Measurements from ENCODE around the gene IRF6.

IRF6 gene

DNA sequence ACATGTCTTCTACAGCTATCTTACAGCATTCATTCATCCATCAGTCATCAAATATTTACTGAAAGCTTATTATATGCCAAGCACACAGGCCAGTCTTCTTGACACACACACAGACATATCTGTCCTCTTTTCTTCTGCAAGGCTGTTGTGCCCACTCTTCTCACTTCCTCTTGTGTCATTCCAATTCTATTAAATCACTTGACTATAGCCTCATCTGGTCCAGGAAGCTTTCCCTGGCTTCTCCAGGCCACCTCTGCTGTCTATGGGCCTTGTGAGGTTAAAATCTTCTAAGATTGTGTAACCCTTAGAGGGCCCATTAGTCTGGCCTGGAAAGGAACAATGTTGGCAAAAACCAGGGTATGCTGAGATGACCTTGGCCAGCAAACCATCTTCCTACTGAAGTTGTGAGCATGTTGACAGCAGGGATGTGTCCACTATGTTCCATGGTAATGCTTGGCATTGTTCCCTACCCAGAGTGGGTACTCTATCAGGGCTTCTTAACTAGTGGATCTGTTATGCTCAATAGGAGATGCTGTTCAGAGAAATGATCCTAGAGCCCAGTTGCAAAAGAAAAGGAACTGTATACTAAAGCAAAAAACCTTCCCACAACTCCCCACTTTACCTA, 44.8 kb downstream of the IRF6 start:
- DNase-seq (ENCODE audit: low read depth in 2 of 2, low spot score in 1 of 2) = no peak

DNA sequence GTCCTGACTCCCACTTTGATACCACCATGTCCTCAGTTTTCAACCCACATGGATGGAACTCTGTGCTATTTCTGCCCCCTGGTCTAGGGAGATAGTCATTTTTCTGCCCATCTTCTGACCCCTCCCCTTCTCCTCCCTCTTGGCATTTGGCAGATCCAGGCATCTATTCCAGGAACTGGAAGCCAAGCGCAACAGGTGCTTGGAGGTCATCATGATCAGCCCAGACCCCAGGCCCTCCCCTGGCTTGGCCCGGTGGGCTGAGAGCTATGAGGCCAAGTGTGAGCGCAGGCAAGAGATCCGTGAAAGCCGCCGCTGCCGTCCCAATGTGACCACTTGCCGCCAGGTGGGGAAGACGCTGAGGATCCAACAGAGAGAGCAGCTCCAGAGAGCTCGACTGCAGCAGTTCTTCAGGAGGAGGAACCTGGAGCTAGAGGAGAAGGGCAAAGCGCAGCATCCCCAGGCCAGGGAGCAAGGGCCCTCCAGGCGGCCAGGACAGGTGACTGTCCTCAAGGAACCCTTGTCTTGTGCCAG, 46.0 kb downstream of the IRF6 start:
- no peak for DNase-seq (ENCODE audit: low read depth in 2 of 2, low spot score in 1 of 2)

DNA sequence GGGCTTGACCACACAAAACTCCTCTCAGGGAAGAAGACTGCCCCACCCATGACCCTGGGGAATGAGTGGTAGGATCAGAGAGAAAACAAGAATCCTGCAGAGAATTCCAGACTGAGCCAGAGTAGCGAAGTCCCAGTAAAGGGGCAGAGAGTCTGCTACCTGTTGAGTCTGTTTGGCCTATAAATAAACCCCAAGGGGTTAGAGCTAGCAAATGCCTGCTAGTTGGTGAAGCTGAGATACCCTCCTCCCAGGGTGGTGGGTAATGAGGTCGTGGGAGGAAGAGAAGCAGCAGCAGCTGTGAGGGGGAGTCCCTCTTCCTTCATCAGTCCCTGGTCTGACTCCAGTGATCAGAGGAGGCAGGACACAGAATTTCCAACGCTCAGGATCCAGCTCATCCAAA, 47.5 kb downstream of the IRF6 start:
- DNase-seq (ENCODE audit: low read depth in 2 of 2, low spot score in 1 of 2) = no peak

DNA sequence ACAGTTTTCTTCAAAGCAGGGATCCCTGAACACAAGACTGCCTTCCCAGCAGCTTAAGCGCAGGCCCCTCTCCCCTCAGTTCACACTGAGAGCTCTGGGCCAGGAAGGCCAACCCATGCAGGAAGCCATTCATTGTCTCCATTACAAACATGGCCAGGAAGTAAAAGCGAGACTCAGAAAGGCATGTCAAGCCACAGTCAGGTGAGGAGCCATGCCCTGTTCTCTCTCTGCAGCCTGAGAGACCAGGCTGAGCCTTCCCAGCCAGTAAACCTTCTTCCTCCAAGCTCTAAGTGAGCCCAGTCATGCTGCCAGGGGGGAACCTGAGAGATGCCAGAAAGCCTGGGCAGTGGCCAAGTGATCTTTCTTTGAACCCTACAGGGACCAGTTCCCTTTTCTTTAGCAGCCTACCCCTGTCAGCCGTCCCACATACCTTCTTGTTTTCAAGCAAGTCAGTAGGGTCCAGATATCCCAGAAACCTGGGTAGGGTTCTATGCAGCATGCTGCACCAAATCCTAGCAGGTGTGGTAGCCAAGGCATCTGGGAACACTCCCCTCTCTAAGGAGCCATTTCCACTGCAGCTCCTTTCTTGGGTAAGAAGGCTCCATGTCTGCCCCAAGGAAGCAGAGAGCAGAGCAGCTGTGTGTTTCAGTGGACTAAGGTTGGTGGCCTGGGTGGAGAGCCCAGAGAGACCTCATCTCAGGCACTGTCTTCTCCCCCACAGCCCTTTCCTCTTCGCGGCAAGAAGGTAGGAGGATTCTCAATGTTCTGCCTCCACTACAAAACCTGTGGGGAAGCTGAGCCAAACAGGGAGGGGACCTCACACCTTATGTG, 49.1 kb downstream of the IRF6 start:
- DNase-seq (ENCODE audit: low read depth in 2 of 2, low spot score in 1 of 2) = no peak

DNA sequence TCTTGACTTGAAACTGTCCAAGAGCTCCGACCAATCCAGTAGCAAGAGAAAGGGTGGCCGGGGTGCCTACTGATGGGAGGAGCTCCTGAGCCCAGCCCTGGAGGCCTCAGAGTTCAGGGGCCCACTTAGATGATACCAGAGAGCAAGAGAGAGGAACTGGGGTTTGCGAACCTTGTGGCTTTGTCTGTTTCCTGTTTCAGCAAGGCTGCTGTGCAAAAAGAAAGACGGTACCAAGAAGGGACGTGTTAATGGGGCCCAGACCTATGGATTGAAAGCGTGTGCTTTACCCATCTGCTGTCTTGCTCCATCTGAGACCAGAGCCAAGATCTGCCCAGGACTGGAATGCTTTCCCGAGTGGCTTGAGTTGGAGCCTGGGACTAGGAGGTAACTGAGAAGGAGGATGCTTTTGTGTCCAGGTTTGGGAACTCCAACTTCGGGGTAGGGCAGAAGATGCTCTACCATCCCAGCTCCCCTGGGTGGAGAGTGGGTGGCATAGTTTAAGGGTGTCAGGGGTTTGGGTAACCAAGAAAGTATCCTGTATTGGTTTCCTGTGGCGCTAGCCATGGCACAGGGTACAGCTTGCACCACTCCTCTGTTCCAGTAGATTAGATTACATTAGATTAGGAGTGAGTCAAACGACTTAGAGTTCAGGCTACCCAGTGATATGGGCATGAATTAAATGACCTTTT, 49.9 kb downstream of the IRF6 start, which contains the start of gene TRAF3IP3:
TRAF3IP3 (plus strand) TSS at position 128 of the 689 bp plus-strand sequence. CDS start 3,987 bp downstream, outside the sequence.
- peak; percentile 37 to 63 for DNase-seq (ENCODE audit: low read depth in 2 of 2, low spot score in 1 of 2)

DNA sequence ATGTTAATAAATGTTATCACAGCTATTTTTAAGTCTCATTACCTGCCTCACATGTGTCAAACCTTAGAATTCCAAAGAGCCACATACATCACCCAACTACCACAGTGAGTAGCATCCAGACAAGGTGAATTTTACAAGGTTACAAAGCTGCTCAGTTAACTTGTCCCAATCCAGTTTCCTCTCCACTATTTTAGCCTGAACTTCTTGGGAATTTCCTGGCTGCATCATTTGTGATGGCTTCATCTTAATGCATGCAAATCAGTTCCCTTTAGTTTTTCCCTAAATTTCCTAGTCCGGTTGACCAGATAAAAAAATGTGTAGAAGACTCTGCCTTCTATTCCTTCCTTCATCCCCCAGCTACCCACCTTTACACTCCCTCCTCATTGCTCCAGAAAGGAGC, 50.7 kb downstream of the IRF6 start:
- DNase-seq (ENCODE audit: low read depth in 2 of 2, low spot score in 1 of 2) = no peak

DNA sequence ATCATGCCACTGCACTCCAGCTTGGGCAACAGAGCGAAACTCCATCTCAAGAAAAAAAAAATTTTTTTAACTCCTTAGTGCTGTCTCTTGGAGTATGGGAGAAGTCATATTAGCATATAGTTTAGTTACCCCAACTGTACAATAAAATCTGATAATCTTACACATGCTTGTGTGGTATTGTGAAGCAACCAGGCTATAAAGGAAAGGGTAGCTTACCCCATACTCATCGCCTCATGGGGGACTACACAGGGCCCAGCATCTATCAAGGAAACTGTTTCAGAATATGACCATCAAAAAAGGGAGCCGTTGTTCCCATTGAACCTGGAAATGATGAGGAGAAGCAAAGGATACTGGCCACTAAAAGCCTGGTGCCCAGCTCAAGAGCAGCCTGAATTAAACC, 53.1 kb downstream of the IRF6 start:
- DNase-seq (ENCODE audit: low read depth in 2 of 2, low spot score in 1 of 2) = no peak

DNA sequence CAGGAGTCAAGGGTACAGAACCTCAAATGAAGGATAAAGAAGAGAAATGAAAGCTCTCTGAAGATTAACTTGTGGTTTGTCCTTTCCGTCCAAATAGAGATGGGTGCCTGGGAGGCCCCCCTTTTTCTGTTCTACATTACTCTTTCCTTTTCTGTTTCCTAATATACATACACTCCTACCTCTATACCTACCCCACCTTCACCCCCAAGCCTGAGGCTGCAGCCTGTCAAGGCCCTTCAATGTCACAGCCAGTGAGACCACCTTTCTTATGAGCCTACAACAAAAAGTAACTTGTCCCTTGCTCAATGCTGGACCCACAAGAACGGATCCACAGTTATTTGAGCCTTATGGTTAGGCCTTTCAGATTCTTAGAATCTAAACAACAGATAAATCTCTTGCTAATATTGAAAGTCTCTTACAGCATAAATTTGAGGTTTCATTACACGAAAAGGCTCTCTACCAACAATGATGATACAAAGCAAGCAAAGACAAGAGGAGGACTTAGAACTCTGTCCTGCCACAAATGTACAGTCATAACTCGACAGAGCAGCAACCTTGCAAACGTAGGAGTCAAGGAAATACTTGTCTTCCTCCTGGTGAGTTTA, 54.2 kb downstream of the IRF6 start:
- DNase-seq (ENCODE audit: low read depth in 2 of 2, low spot score in 1 of 2) = no peak

DNA sequence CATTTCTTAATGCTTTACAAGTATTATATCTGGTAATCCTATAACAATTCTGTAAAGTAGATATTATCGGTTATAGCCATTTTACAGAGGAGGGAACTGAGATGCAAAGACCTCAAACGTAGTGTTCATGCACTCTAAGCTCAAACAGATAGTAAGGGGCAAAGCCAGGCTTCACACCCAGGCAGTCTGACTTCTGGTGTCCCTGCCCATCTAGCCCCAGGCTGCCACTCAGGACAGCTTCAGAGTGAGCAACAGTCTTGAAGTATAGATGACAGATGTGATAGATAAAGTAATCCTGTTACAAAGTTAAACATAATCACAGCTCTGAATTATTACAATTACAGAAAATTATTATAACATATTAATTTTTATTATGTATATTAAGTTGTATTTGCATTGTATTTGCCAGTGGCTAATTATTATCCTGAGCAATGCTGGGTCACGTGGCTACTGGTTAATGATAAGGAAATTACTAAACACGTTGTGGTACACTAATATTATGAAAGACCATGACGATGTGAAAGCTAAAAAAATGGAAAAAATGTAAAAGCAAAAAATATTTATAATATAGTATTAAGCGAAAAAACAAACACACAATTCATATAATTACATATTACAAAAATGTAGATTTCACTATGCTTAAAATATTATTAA, 56.1 kb downstream of the IRF6 start:
- DNase-seq (ENCODE audit: low read depth in 2 of 2, low spot score in 1 of 2) = no peak

DNA sequence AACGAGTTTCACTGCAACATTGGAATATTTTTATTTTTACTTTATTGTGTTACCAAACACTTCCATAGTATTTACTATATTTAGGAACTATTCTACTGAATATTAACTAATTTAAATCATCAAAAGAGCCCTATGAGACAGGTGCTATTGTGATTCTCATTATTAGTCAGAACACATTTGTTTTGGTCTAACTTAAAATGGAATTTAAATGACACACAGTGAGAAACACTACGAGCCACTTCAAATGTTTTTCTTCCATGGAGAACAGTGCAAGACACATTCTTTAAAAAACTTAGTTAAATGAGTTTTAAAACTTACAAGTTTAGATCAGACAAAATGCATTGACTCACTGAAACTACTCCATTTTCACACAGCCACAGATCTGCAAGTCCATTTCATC, 56.7 kb downstream of the IRF6 start:
- DNase-seq (ENCODE audit: low read depth in 2 of 2, low spot score in 1 of 2) = no peak

DNA sequence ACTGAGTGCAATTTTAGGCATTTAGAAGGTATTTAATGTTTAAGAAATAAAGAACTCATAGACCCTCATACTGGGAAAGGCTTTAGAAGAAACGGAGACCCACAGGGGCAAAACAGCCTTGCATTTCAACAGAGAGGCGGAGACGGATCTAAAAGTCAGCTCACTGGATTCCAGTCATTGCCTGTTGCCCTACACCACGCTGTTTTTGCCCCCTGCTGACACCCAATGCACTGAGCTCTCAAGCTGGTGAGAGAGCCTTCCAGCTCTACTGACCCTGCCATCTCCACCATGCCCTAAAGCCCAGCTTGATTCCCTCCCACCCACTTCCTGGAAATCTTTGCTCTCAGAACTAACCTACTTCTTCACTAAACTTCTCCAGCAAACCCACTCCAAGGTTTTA, 57.3 kb downstream of the IRF6 start:
- DNase-seq (ENCODE audit: low read depth in 2 of 2, low spot score in 1 of 2) = no peak

DNA sequence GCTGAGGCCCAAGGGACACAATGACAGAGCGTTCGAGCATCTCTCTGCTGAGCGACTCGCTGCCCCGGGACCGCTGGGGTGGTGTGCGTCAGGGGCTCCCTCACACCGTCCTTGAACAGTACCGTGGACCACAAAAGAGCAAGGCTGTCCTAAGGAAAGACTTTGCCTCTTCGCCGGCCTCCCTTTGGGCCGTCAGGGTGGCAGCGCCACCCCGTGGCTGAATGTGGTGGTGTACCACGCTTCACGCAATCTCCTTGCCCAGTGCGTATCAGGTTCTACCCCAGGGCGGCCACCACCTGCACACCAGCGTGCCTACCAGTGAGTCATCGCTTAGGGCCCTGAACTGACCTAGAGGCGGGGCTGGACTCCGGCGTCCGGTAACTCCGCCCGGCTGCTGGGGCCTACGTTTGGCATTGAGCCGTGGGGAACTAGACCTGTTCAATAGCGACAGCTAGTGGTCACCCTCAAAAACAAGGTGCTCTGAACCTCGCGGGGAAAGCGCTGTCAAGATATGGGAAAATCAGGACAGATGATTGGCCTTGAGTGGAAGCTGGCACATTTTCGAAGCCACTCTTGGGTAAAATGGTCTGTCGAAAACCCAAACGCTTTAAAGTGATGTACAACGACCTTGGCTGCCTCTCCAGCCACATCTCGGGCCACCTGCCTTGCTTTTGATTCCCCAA, 58.2 kb downstream of the IRF6 start:
- peak; percentile 62 to 64 for DNase-seq (ENCODE audit: low read depth in 2 of 2, low spot score in 1 of 2)

DNA sequence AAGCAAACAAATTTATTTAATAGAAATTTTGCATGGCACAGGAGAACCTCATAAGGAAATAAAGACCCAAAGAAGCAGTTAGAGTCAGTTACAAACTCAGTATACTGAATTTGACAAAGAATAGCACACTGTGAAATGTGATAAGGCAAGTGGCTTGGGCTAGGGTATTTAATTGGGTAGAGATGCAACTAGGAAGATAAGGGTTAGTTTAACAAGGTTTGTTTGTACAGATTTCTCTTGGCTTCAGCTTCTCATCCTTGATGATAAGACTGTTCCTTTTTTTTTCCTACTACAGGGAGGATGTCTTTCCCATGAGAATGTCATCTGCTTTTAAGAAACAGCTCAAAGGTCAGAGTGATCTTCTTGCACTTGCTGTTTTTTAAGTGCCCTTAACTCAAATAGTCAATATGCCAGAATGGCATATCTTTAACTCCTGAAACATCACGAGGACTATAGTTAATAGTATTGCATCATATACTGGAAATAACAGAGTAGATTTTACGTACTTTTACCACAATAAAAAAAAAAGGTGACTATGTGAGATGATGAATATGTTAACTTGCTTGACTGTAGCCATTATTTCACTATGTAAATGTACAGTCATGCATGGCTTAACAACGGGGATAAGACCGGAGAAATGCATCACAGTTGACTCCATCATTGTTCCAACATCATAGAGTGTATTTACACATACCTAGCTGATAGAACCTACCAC, 59.3 kb downstream of the IRF6 start:
- DNase-seq (ENCODE audit: low read depth in 2 of 2, low spot score in 1 of 2) = no peak

DNA sequence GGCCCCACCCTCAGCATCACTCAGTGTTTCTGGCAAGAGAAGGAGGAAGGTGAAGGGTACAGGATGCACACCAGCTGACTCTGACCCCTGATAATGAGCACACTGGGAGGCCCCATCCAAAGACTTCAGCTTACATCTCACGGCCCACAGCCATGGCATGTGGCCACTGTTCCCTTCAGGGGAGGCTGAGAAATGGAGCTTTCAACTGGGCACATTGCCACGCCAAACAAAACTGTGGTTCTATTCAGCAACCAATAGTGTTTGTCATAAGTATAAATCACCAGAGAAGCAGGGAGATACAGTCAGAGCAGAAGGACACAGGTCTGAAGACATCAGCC, 62.8 kb downstream of the IRF6 start:
- DNase-seq (ENCODE audit: low read depth in 2 of 2, low spot score in 1 of 2) = no peak

DNA sequence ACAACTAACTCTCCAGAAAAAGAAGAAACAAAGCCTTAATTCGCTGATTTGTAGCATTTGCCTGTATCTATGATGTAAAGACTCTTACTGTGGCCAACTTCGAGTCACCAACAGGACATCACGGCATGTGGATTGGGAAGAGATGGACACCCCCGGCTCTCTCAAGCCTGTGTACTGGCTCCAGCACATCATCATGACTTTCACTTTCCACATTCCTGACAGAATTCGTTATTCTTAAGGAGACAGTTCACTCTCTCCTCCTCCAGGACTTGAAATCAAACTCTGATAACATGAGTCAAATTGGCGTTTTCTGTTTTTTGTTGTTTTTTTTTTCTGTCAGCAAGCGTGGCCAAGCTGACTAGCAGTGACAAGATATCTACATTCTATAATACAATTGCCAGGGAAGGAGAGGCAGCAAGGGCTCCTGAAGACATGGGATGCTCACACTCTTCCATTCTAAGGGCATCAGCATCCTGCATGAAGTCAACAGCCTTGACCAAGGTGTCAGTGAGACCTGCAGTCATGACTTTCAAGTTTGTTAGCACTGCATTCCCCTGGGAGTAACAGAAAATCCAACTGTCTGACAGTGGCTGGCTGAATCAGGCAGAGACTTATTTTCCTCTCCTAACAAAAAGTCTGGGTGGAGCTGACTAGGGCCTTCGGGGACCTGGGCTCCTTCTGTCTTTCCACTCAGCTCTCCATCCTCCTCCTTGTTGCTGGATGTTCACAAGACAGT, 63.4 kb downstream of the IRF6 start:
- DNase-seq (ENCODE audit: low read depth in 2 of 2, low spot score in 1 of 2) = no peak

DNA sequence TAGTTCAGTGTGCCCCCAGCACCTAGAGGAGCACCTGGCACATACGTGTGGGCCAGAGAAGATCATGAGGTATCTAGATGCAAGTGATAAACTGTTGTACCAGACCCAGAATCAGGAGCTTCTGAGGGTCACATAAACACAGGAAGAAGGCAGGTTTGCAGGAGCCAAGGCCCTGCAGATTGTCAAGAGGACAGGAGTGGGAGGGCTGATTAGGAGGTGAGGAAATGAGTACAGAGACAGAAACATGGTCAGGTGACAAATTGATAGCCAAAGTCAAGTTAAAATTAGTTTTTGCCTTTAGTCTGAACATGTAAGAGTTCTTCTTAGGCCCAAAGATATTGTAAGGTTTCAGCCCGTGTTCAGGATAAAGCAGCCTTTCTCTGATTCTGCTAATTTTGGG, 64.1 kb downstream of the IRF6 start:
- DNase-seq (ENCODE audit: low read depth in 2 of 2, low spot score in 1 of 2) = no peak

DNA sequence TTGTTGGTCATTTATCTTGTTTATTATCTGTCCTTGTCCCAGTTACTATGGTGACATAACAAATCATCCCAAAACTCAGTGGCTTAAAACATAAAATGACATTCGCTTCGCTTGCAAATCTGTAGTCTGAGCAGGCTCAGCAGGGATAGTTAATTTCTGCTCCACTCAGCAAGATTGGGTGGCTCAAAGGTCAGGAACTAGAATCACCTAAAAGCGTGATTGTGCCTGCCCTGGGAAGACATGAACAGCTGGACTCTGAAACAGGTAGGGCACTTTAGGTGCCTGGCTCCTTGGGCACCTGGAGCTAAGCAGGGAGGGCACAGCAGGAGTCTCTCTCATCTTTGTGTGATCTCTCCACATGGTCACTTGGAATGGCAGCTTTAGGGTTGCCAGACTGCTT, 64.7 kb downstream of the IRF6 start:
- no peak for DNase-seq (ENCODE audit: low read depth in 2 of 2, low spot score in 1 of 2)

DNA sequence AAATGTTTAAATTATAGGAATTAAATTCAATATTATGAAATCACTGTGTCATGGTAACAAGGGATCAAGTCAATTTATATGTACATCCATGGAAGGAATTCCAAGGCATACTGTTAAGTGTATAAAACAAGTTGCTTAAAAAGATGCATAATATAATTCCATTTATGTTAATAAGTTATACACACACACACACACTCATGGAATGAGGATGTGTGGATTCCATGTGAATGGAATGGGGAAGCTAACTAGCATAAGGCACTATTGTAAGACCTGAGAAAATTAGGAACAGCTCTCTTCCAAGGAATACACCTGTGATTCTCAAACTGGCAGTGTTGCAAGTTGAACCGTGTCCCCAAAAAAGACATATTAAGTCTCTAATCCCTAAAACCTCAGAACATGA, 67.7 kb downstream of the IRF6 start:
- no peak for DNase-seq (ENCODE audit: low read depth in 2 of 2, low spot score in 1 of 2)

DNA sequence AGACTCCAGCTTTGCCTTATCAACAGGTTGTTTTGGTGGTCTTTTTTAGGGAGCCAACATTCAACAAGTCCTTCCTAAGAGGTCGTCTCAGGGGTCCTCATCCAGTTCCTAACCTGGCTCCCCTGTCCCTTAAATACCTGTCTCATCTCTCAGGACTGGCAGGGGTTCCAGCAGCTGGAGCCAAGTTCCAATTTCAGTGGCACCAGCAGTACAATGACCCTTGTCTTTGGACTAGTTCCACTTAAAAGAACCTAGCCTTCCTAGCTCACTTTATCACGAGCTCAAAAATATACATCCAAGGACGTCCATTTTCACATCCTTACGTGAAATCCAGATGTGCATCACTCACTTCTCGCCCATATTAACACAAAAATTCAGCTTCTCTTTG, 68.8 kb downstream of the IRF6 start:
- no peak for DNase-seq (ENCODE audit: low read depth in 2 of 2, low spot score in 1 of 2)
